HG03457 (cell line): ENCODE results near the gene PRICKLE3.

Experiments used
- ATAC-seq: cut with Tn5 transposase; IDR thresholded peaks from one replicate; pipeline ENCODE4 v1.9.1; 2021; ENCODE audit warnings: moderate number of reproducible peaks; ENCODE audit not compliant: unreplicated experiment

The PRICKLE3 gene, protein sequence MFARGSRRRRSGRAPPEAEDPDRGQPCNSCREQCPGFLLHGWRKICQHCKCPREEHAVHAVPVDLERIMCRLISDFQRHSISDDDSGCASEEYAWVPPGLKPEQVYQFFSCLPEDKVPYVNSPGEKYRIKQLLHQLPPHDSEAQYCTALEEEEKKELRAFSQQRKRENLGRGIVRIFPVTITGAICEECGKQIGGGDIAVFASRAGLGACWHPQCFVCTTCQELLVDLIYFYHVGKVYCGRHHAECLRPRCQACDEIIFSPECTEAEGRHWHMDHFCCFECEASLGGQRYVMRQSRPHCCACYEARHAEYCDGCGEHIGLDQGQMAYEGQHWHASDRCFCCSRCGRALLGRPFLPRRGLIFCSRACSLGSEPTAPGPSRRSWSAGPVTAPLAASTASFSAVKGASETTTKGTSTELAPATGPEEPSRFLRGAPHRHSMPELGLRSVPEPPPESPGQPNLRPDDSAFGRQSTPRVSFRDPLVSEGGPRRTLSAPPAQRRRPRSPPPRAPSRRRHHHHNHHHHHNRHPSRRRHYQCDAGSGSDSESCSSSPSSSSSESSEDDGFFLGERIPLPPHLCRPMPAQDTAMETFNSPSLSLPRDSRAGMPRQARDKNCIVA

GRCh38 chrX:49186125-49187027, at the start of gene PRICKLE3:
TSS of gene PRICKLE3 (minus strand) at chrX:49186373. CDS start at chrX:49186297, 76 bp downstream.
- ATAC-seq, result no peak

GRCh38 chrX:49233887-49234555, 47.8 kb upstream of the PRICKLE3 start:
- no peak for ATAC-seq

GRCh38 chrX:49233176-49233575, 47.0 kb upstream of the PRICKLE3 start, which contains the start of gene CACNA1F:
TSS of gene CACNA1F (minus strand) at chrX:49233340. CDS start at chrX:49233309, 31 bp downstream.
- ATAC-seq, result no peak

DNA sequence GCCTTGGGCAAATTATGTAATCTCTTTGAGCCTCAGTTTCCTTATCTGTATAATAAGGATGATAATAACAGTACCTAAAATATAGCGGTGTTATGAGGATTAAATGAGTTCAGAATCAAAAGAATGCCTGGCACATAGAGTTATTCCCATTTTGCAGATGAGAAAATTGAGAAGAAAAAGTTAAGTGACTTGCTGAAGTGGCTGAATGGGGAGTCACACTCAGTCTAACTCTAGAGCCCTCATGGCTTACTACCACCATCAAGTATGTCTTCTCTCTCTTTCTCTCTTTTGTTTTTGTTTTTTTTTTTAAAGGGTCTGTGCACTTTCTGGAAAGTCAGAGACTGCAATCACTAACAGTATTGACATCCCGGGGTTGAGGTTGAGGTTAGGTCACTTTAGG, 46.4 kb upstream of the PRICKLE3 start:
- no peak for ATAC-seq

- no peak for ATAC-seq
Observed at GRCh38 chrX:49231333-49232000, 45.3 kb upstream of the PRICKLE3 start.

- no peak for ATAC-seq
Observed at GRCh38 chrX:49230500-49231232, 44.5 kb upstream of the PRICKLE3 start.

DNA sequence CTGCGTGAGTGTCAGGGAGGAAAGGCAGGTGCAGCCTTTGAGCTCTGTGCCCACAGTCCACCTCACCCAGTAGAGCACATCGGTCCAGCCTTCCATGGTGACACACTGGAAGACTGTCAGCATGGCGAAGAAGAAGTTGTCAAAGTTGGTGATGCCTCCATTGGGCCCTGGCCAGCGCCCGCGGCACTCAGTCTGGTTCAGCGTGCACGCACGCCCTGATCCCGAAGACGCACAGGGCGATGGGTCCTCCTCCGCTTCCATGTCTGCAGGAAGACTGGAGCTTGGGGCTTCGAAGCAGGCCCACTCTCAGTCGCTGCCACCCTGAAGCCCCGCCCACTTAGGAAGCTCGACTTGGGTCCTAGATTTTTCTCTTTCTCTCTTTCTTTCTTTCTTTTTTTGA, 42.0 kb upstream of the PRICKLE3 start:
- ATAC-seq, result no peak

DNA sequence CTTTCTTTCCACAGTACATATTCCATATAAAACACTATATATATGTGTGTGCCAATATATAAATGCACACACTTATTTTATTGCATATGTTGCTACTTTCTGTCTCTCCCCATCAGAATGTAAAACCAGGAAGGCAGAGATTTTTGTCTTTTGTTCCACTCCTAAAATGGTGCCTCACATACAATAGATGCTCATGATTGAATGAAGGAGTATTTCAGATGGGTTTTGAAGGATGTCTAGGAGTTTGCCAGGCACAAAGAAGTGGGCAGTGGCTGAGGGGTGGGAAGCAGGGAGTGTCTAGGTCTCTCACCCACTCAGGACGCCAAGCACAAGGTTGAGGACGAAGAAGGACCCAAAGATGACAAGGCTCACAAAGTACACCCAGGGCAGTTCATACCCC, 41.6 kb upstream of the PRICKLE3 start:
- no peak for ATAC-seq

DNA sequence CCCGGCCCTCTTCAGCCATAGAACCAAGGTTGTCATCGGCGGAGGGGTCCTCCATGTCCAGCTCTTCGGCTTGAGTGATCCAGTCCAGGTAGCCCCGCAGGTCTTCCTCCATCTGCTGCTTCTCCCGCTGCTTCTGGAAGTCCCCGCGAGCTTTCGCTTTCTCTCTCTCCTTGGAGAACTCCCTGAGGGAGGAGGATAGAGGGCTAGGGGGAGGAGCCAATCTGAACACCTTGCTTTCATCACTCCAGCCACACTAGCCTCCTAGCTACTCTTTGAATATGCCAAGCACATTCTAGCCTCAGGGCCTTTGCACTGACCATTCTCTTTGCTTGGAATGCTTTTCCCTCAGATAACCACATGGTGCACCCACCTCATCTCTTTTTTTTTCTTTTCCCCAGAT, 40.8 kb upstream of the PRICKLE3 start:
- no peak for ATAC-seq

- no peak for ATAC-seq
Observed at GRCh38 chrX:49225858-49226257, 39.7 kb upstream of the PRICKLE3 start.

GRCh38 chrX:49221868-49222267, 35.7 kb upstream of the PRICKLE3 start:
- ATAC-seq, result no peak

GRCh38 chrX:49220100-49220499, 33.9 kb upstream of the PRICKLE3 start:
- no peak for ATAC-seq

GRCh38 chrX:49214996-49215526, 28.9 kb upstream of the PRICKLE3 start:
- no peak for ATAC-seq

DNA sequence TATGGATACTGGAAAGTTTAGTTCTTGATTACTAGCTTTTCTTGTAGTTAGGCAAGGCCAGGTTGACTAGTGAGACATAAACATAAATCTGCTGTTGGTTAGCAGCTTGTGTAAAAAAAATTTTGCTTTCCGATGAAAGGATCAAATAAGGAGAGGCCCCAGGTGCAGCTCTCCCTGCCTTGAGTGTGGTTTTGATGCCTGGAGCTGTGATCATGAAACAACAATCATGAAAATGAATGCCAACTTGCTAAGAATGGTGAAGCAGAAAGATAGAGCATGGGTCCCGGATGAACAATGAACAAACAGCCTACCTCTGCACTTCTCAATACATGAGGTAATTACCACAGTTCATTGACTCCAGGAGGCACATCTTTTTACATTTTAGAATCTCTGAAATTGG, 28.2 kb upstream of the PRICKLE3 start:
- no peak for ATAC-seq

DNA sequence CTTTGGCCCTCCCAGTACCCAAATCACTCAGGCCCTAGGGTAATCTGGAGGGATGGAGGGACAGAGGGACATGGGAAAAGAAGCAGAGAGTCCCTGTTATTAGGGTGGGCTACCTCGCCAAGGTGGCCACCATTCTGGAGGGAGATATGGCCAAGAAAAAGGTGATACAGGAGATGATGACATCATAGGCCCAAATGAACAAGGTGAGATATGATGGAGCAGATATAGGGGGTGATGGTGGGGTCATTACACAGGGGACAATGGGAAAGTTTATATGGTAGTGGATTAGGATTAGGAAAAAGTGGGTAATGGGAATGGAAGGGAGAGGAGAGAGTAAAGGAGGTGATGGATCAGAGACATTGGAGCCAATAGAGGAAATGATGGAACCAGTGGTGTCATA, 26.7 kb upstream of the PRICKLE3 start:
- no peak for ATAC-seq

DNA sequence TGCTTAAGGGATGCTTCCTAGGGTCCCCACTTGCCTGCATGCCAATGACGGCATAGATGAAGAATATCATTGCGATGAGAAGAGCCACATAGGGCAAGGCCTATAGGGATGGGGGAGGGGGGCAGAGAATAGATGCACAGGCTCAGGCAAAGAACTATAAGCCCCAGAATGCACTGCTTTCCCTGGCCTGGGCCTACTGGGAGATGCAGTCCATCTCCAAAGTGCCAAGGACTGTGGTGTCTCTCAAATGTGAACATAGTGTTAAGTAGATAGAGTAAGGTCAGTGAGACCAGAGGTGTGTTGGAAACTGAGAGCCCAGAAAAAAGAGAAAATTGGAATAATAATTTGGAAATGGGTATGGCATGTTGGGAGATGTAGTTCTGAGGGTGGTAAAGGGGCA, 26.0 kb upstream of the PRICKLE3 start:
- ATAC-seq, result no peak

DNA sequence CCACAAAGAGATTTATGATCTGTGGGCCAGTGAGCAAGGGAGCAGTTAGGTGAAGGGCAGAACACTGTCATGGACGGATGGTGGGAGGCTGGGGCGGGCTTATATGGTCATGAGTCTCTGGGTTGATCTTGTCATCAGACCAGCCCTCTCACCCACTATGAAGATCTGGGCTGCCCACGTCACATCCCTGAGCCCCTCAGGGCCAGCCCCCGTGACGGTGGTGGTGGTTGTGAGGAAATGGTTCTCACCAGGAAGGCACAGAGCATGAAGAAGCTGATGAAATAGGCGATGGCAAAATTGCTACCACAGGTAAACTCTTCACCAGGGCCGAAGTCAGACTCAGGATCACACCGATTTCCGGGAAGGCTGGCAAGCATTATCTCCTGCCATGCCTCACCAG, 24.9 kb upstream of the PRICKLE3 start:
- no peak for ATAC-seq

- ATAC-seq, result no peak
Observed at GRCh38 chrX:49210406-49210805, 24.2 kb upstream of the PRICKLE3 start.
